Fibroblast of skin of left quadriceps (primary cell): ENCODE data around the gene LRP2.

Experiments
- DNase-seq, 2 experiments: peaks; one replicate each; pipeline ENCODE4 v3.0.0-alpha.2; 2013; ENCODE audit warnings: low read depth in 2 of 2

The LRP2 gene

GRCh38 chr2:169240405-169240804 lies 121.9 kb downstream of the LRP2 start:
- DNase-seq, result no peak

- no peak for DNase-seq
Measured at GRCh38 chr2:169237939-169238338, 124.4 kb downstream of the LRP2 start.

- no peak for DNase-seq
Measured at GRCh38 chr2:169237286-169237685, 125.0 kb downstream of the LRP2 start.

GRCh38 chr2:169232551-169233154 lies 129.7 kb downstream of the LRP2 start:
- no peak for DNase-seq

GRCh38 chr2:169230204-169230603 lies 132.1 kb downstream of the LRP2 start:
- DNase-seq, result no peak

GRCh38 chr2:169229590-169229989 lies 132.7 kb downstream of the LRP2 start:
- no peak for DNase-seq

- DNase-seq, result no peak
Measured at GRCh38 chr2:169225906-169226305, 136.4 kb downstream of the LRP2 start.

- no peak for DNase-seq
Measured at GRCh38 chr2:169225233-169225750, 137.0 kb downstream of the LRP2 start.

GRCh38 chr2:169222665-169223064 lies 139.7 kb downstream of the LRP2 start:
- no peak for DNase-seq

- no peak for DNase-seq
Measured at GRCh38 chr2:169221745-169222369, 140.5 kb downstream of the LRP2 start.

- no peak for DNase-seq
Measured at GRCh38 chr2:169210917-169211316, 151.4 kb downstream of the LRP2 start.

GRCh38 chr2:169208026-169208425 lies 154.3 kb downstream of the LRP2 start:
- no peak for DNase-seq

- no peak for DNase-seq
Measured at GRCh38 chr2:169205176-169205575, 157.2 kb downstream of the LRP2 start.

- DNase-seq, result no peak
Measured at GRCh38 chr2:169203952-169204351, 158.4 kb downstream of the LRP2 start.

GRCh38 chr2:169200756-169201155 lies 161.6 kb downstream of the LRP2 start:
- no peak for DNase-seq

GRCh38 chr2:169193618-169194017 lies 168.7 kb downstream of the LRP2 start:
- no peak for DNase-seq

- DNase-seq, result no peak
Measured at GRCh38 chr2:169190197-169190775, 172.0 kb downstream of the LRP2 start.

- no peak for DNase-seq
Measured at GRCh38 chr2:169189132-169189531, 173.2 kb downstream of the LRP2 start.

GRCh38 chr2:169185711-169186110 lies 176.6 kb downstream of the LRP2 start:
- no peak for DNase-seq

GRCh38 chr2:169184074-169184473 lies 178.3 kb downstream of the LRP2 start:
- no peak for DNase-seq

- no peak for DNase-seq
Measured at GRCh38 chr2:169182573-169182972, 179.8 kb downstream of the LRP2 start.

- no peak for DNase-seq
Measured at GRCh38 chr2:169178804-169179390, 183.4 kb downstream of the LRP2 start.

- DNase-seq, result no peak
Measured at GRCh38 chr2:169178364-169178763, 184.0 kb downstream of the LRP2 start.
